SK-N-SH treated with all-trans-retinoic acid at 6 μM for 48 hours (cell line): ENCODE results near the gene CNTD1.

Experiments
- ATAC-seq: fragments of 200-7000 bp; cut with Tn5 transposase; 3 replicates; pipeline ENCODE4 v1.9.1; 2020; ENCODE audit warnings: mild to moderate bottlenecking, moderate library complexity
- ARNTL ChIP-seq: fragments of 450-650 bp; formaldehyde crosslinking; IDR thresholded peaks from 2 replicates; pipeline ENCODE4 v1.5.0; 2020; ENCODE audit warnings: low read depth, mild to moderate bottlenecking, moderate library complexity, borderline replicate concordance
- BACH2 ChIP-seq: fragments of 250-450 bp; sonication (Bioruptor Pico); IDR thresholded peaks from 2 replicates; pipeline ENCODE4 v1.9.0; 2021; ENCODE audit warnings: mild to moderate bottlenecking, borderline replicate concordance
- CSDC2 ChIP-seq: fragments of 250-450 bp; sonication (Bioruptor Pico); IDR thresholded peaks from 2 replicates; pipeline ENCODE4 v1.5.0; 2020; ENCODE audit warnings: mild to moderate bottlenecking, moderate library complexity
- ESRRG ChIP-seq: fragments of 250-450 bp; sonication (Bioruptor Pico); IDR thresholded peaks from 2 replicates; pipeline ENCODE4 v1.6.1; 2021; ENCODE audit warnings: mild to moderate bottlenecking
- GLIS3 ChIP-seq: fragments of 250-450 bp; sonication (Bioruptor Pico); IDR thresholded peaks from 2 replicates; pipeline ENCODE4 v1.5.0; 2020; ENCODE audit warnings: mild to moderate bottlenecking, moderate library complexity
- ISL1 ChIP-seq: fragments of 250-450 bp; sonication (Bioruptor Pico); IDR thresholded peaks from 2 replicates; pipeline ENCODE4 v2.1.2; 2022; ENCODE audit warnings: mild to moderate bottlenecking, moderate library complexity
- OSR1 ChIP-seq: fragments of 250-450 bp; sonication (Bioruptor Pico); IDR thresholded peaks from 2 replicates; pipeline ENCODE4 v1.8.0; 2022; ENCODE audit warnings: moderate library complexity, mild to moderate bottlenecking, inconsistent platforms
- PPARA ChIP-seq: fragments of 250-450 bp; sonication (Bioruptor Pico); IDR thresholded peaks from 2 replicates; pipeline ENCODE4 v1.5.0; 2020; ENCODE audit warnings: mild to moderate bottlenecking, borderline replicate concordance
- RARB ChIP-seq: fragments of 250-450 bp; sonication (Bioruptor Pico); IDR thresholded peaks from 2 replicates; pipeline ENCODE4 v1.8.0; 2021; ENCODE audit warnings: mild to moderate bottlenecking, moderate library complexity
- SNAI2 ChIP-seq: fragments of 250-450 bp; sonication (Bioruptor Pico); IDR thresholded peaks from 2 replicates; pipeline ENCODE4 v1.5.0; 2020; ENCODE audit warnings: mild to moderate bottlenecking, moderate library complexity
- TCF4 ChIP-seq: fragments of 250-450 bp; sonication (Bioruptor Pico); IDR thresholded peaks from 2 replicates; pipeline ENCODE4 v1.8.0; 2021; ENCODE audit warnings: mild to moderate bottlenecking, moderate library complexity, borderline replicate concordance
- TOX ChIP-seq: fragments of 250-450 bp; sonication (Bioruptor Pico); IDR thresholded peaks from 2 replicates; pipeline ENCODE4 v1.8.0; 2021; ENCODE audit warnings: mild to moderate bottlenecking, moderate library complexity, borderline replicate concordance
- ZC3H10 ChIP-seq: fragments of 250-450 bp; sonication (Bioruptor Pico); IDR thresholded peaks from 2 replicates; pipeline ENCODE4 v1.5.1; 2021; ENCODE audit warnings: mild to moderate bottlenecking, moderate library complexity
- ZFP3 ChIP-seq: fragments of 250-450 bp; sonication (Bioruptor Pico); IDR thresholded peaks from 2 replicates; pipeline ENCODE4 v1.5.0; 2020; ENCODE audit warnings: mild to moderate bottlenecking, moderate library complexity
- ZFP30 ChIP-seq: fragments of 450-650 bp; formaldehyde crosslinking; IDR thresholded peaks from 2 replicates; pipeline ENCODE4 v1.5.0; 2022; ENCODE audit warnings: mild to moderate bottlenecking, moderate library complexity
- ZNF70 ChIP-seq: fragments of 450-650 bp; formaldehyde crosslinking; IDR thresholded peaks from 2 replicates; pipeline ENCODE4 v1.5.0; 2020; ENCODE audit warnings: mild to moderate bottlenecking, moderate library complexity
- ZNF8 ChIP-seq: fragments of 450-650 bp; formaldehyde crosslinking; IDR thresholded peaks from 2 replicates; pipeline ENCODE4 v1.5.0; 2020; ENCODE audit warnings: mild to moderate bottlenecking, moderate library complexity
- TF ChIP-seq, protein P1 (sequence below): fragments of 250-450 bp; sonication (Bioruptor Pico); IDR thresholded peaks from 2 replicates; pipeline ENCODE4 v1.5.1; 2021; ENCODE audit warnings: mild to moderate bottlenecking, moderate library complexity
- TF ChIP-seq, protein P2 (sequence below): fragments of 250-450 bp; sonication (Bioruptor Pico); IDR thresholded peaks from 2 replicates; pipeline ENCODE4 v1.5.0; 2020; ENCODE audit warnings: mild to moderate bottlenecking, moderate library complexity
- TF ChIP-seq, protein P3 (sequence below): fragments of 250-450 bp; sonication (Bioruptor Pico); IDR thresholded peaks from 2 replicates; pipeline ENCODE4 v1.5.1; 2020; ENCODE audit warnings: low read depth, mild to moderate bottlenecking, moderate library complexity
- TF ChIP-seq, protein P4 (sequence below): fragments of 250-450 bp; sonication (Bioruptor Pico); IDR thresholded peaks from 2 replicates; pipeline ENCODE4 v1.8.0; 2021; ENCODE audit warnings: low read depth, mild to moderate bottlenecking, moderate library complexity, borderline replicate concordance

CNTD1 gene

DNA sequence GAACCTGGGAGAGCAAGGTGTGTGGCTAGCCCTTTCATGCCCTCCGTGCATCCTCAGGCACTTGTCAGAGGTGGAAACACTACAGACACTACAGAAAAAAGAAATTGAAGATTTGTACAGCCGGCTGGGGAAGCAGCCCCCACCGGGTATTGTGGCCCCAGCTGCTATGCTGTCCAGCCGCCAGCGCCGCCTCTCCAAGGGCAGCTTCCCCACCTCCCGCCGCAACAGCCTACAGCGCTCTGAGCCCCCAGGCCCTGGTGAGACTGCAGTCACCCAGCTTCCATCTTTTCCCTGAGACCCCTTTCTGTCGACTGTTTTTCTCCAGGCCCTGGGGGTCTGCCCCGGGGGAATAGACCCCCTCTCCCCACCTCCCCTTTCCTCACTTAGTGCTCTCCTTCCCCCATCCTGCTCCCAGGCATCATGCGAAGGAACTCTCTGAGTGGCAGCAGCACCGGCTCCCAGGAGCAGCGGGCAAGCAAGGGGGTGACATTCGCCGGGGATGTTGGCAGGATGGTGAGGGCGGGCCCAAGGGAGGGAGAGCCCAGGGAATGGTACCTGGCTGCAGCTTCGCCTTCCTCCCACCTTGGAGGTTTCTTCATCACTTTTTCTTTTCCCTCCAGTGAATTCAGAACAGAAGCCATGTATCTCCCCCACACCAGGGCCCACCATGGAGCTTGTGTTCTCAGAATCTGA, 2.4 kb upstream of the CNTD1 start:
- TF ChIP-seq TOX (CRISPR knock-in tag) (no peak), BACH2 (CRISPR knock-in tag) (no peak), TCF4 (CRISPR knock-in tag) (no peak), ARNTL (CRISPR knock-in tag) (no peak), PPARA (no peak), CSDC2 (no peak), ZFP30 (CRISPR knock-in tag) (no peak), ISL1 (CRISPR knock-in tag) (no peak), ZNF70 (CRISPR knock-in tag) (no peak), ZNF8 (CRISPR knock-in tag) (no peak), RARB (CRISPR knock-in tag) (no peak), ZC3H10 (CRISPR knock-in tag) (no peak), ZFP3 (CRISPR knock-in tag) (no peak), ESRRG (CRISPR knock-in tag) (no peak)
- TF ChIP-seq, protein P1, sequence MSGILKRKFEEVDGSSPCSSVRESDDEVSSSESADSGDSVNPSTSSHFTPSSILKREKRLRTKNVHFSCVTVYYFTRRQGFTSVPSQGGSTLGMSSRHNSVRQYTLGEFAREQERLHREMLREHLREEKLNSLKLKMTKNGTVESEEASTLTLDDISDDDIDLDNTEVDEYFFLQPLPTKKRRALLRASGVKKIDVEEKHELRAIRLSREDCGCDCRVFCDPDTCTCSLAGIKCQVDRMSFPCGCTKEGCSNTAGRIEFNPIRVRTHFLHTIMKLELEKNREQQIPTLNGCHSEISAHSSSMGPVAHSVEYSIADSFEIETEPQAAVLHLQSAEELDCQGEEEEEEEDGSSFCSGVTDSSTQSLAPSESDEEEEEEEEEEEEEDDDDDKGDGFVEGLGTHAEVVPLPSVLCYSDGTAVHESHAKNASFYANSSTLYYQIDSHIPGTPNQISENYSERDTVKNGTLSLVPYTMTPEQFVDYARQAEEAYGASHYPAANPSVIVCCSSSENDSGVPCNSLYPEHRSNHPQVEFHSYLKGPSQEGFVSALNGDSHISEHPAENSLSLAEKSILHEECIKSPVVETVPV: no peak
- TF ChIP-seq, protein P2, sequence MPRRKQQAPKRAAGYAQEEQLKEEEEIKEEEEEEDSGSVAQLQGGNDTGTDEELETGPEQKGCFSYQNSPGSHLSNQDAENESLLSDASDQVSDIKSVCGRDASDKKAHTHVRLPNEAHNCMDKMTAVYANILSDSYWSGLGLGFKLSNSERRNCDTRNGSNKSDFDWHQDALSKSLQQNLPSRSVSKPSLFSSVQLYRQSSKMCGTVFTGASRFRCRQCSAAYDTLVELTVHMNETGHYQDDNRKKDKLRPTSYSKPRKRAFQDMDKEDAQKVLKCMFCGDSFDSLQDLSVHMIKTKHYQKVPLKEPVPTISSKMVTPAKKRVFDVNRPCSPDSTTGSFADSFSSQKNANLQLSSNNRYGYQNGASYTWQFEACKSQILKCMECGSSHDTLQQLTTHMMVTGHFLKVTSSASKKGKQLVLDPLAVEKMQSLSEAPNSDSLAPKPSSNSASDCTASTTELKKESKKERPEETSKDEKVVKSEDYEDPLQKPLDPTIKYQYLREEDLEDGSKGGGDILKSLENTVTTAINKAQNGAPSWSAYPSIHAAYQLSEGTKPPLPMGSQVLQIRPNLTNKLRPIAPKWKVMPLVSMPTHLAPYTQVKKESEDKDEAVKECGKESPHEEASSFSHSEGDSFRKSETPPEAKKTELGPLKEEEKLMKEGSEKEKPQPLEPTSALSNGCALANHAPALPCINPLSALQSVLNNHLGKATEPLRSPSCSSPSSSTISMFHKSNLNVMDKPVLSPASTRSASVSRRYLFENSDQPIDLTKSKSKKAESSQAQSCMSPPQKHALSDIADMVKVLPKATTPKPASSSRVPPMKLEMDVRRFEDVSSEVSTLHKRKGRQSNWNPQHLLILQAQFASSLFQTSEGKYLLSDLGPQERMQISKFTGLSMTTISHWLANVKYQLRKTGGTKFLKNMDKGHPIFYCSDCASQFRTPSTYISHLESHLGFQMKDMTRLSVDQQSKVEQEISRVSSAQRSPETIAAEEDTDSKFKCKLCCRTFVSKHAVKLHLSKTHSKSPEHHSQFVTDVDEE: no peak
- TF ChIP-seq, protein P3, sequence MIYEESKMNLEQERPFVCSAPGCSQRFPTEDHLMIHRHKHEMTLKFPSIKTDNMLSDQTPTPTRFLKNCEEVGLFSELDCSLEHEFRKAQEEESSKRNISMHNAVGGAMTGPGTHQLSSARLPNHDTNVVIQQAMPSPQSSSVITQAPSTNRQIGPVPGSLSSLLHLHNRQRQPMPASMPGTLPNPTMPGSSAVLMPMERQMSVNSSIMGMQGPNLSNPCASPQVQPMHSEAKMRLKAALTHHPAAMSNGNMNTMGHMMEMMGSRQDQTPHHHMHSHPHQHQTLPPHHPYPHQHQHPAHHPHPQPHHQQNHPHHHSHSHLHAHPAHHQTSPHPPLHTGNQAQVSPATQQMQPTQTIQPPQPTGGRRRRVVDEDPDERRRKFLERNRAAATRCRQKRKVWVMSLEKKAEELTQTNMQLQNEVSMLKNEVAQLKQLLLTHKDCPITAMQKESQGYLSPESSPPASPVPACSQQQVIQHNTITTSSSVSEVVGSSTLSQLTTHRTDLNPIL (CRISPR knock-in tag): no peak
- no peak for ATAC-seq

- no peak for ATAC-seq
- no peak for TF ChIP-seq ZNF70 (CRISPR knock-in tag)
- TF ChIP-seq ZNF8 (CRISPR knock-in tag): no peak
- TF ChIP-seq PPARA: no peak
- no peak for TF ChIP-seq RARB (CRISPR knock-in tag)
- no peak for TF ChIP-seq GLIS3 (CRISPR knock-in tag)
- no peak for TF ChIP-seq OSR1 (CRISPR knock-in tag)
- TF ChIP-seq, protein P4, sequence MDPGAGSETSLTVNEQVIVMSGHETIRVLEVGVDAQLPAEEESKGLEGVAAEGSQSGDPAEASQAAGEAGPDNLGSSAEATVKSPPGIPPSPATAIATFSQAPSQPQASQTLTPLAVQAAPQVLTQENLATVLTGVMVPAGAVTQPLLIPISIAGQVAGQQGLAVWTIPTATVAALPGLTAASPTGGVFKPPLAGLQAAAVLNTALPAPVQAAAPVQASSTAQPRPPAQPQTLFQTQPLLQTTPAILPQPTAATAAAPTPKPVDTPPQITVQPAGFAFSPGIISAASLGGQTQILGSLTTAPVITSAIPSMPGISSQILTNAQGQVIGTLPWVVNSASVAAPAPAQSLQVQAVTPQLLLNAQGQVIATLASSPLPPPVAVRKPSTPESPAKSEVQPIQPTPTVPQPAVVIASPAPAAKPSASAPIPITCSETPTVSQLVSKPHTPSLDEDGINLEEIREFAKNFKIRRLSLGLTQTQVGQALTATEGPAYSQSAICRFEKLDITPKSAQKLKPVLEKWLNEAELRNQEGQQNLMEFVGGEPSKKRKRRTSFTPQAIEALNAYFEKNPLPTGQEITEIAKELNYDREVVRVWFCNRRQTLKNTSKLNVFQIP (CRISPR knock-in tag): no peak
- no peak for TF ChIP-seq ZFP3 (CRISPR knock-in tag)
- no peak for TF ChIP-seq ZFP30 (CRISPR knock-in tag)
- TF ChIP-seq CSDC2: no peak
- no peak for TF ChIP-seq ZC3H10 (CRISPR knock-in tag)
- no peak for TF ChIP-seq ARNTL (CRISPR knock-in tag)
- no peak for TF ChIP-seq TOX (CRISPR knock-in tag)
- TF ChIP-seq SNAI2 (CRISPR knock-in tag): no peak
- TF ChIP-seq, protein P2: no peak
- no peak for TF ChIP-seq TCF4 (CRISPR knock-in tag)
- TF ChIP-seq, protein P3 (CRISPR knock-in tag): no peak
Measured at GRCh38 chr17:42797067-42798007, 1.3 kb upstream of the CNTD1 start.
